ENCODE results near the gene PRAF2.

The PRAF2 gene

GRCh38 chrX:49073601-49074575, at the start of gene PRAF2:
TSS of gene PRAF2 (minus strand) at chrX:49074002. CDS start at chrX:49073987, 15 bp downstream.
- peak; percentile 90 for DNase-seq

GRCh38 chrX:49122499-49122898, 48.7 kb upstream of the PRAF2 start:
- DNase-seq: no peak

- no peak for DNase-seq
Measured at GRCh38 chrX:49120091-49120490, 46.3 kb upstream of the PRAF2 start.

- DNase-seq: no peak
Measured at GRCh38 chrX:49117581-49117980, 43.8 kb upstream of the PRAF2 start.

GRCh38 chrX:49116716-49117115, 42.9 kb upstream of the PRAF2 start:
- DNase-seq: no peak

GRCh38 chrX:49116076-49116475, 42.3 kb upstream of the PRAF2 start:
- DNase-seq: no peak

GRCh38 chrX:49111791-49112190, 38.0 kb upstream of the PRAF2 start:
- DNase-seq: no peak

GRCh38 chrX:49110417-49110816, 36.6 kb upstream of the PRAF2 start:
- no peak for DNase-seq

- no peak for DNase-seq
Measured at GRCh38 chrX:49108641-49109040, 34.8 kb upstream of the PRAF2 start.

- no peak for DNase-seq
Measured at GRCh38 chrX:49106930-49107329, 33.1 kb upstream of the PRAF2 start.

GRCh38 chrX:49106296-49106695, 32.5 kb upstream of the PRAF2 start:
- no peak for DNase-seq

- no peak for DNase-seq
Measured at GRCh38 chrX:49103637-49104036, 29.8 kb upstream of the PRAF2 start.

- DNase-seq: no peak
Measured at GRCh38 chrX:49102190-49102589, 28.4 kb upstream of the PRAF2 start.

- DNase-seq: no peak
Measured at GRCh38 chrX:49101629-49101984, 27.8 kb upstream of the PRAF2 start.

GRCh38 chrX:49100704-49101628, 27.2 kb upstream of the PRAF2 start:
- DNase-seq: peak; percentile 86

GRCh38 chrX:49096419-49096818, 22.6 kb upstream of the PRAF2 start:
- DNase-seq: no peak

GRCh38 chrX:49089553-49089952, 15.8 kb upstream of the PRAF2 start:
- DNase-seq: no peak

GRCh38 chrX:49082271-49082871, 8.6 kb upstream of the PRAF2 start:
- no peak for DNase-seq

GRCh38 chrX:49079489-49080428, 6.0 kb upstream of the PRAF2 start, which contains the start of gene WDR45:
TSS of gene WDR45 (minus strand) at chrX:49079887. CDS start at chrX:49078095, 1,792 bp downstream.
- DNase-seq: peak; percentile 75

GRCh38 chrX:49077941-49078340, 4.1 kb upstream of the PRAF2 start:
- DNase-seq: no peak

GRCh38 chrX:49075347-49075746, 1.5 kb upstream of the PRAF2 start:
- DNase-seq: no peak

- DNase-seq: no peak
Measured at GRCh38 chrX:49072712-49073095, 1.1 kb downstream of the PRAF2 start.
